HFF-Myc (cell line): ENCODE data around the gene PTN.

Experiments
- DNase-seq: peaks from one replicate; pipeline ENCODE4 v3.0.0-alpha.2; 2011; ENCODE audit warnings: low read depth; ENCODE audit errors: extremely low read depth
- H3K4me3 ChIP-seq: replicated peaks from 2 replicates; pipeline ENCODE4 v1.5.1; 2011; ENCODE audit warnings: low read depth, mild to moderate bottlenecking, control low read depth, low read length
- CTCF ChIP-seq: IDR thresholded peaks from 2 replicates; pipeline ENCODE4 v1.5.1; 2012; ENCODE audit warnings: mild to moderate bottlenecking, low read depth, low read length, control low read depth; ENCODE audit errors: missing control alignments

PTN gene

DNA sequence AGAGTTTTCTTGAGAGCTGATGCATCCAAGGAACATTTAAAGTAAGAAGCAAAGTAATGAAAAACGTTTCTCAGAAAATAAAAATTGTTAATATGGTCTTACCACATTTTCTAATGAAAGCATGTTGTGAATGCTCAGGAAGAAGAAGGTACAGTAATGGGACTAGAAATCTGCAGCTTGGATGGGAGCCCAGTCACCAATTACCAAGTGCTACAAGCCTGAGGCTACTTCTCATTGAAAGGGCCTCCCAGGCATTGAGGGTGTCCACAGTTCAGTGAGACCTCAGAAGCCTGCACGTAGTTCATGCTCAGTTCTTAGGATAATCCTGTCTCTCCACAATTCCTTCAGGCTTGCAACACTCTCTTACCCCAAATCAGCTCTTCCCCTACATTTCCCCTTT lies 17.6 kb downstream of the PTN start:
- no peak for DNase-seq
- TF ChIP-seq CTCF, result no peak

GRCh38 chr7:137324796-137325696 lies 18.5 kb downstream of the PTN start:
- H3K4me3 ChIP-seq, result no peak overlapping the region
- TF ChIP-seq CTCF, result no peak
- no peak for DNase-seq

More for the DNA sequence above, 17.6 kb downstream of the PTN start:
- H3K4me3 ChIP-seq, result no peak overlapping the region

DNA sequence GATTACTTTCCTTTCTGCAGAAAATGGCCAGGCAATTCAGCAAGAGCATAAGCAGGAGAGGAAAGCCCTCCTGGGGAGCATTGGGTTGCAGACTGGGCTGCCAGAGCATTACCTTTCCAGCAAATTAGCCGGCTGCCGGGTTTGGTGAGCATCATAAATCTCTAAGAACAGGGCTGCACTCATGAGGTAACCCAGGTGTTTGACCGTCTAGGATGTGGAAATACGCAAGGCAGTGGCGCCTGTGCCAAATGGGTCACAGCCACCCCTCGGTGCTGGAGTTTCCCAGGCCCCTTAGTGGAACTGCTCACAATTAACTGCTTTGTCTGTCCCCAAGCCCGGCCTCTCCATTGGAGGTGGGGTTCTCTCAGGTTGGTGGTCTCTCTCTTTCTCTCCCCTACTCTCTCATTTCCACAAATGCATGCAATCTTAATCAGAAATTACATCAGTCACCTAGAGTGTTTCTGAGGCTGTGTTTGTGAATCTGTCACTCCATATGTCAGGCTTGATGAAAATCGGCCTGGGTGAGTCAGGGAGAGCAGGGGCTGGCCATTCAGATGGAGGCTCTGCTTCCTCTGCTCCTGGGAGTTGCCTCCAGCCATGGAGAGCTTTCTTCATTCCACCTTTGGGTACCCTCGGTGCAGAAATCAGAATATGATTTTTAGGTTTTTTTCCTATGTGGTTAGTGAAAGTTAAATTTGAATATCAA lies 26.7 kb downstream of the PTN start:
- no peak for TF ChIP-seq CTCF
- no peak for DNase-seq
- H3K4me3 ChIP-seq, result no peak overlapping the region

- TF ChIP-seq CTCF, result no peak
- no peak for DNase-seq
- no peak overlapping the region for H3K4me3 ChIP-seq
Observed at GRCh38 chr7:137313201-137313600, 30.3 kb downstream of the PTN start.

- no peak overlapping the region for H3K4me3 ChIP-seq
- TF ChIP-seq CTCF, result no peak
- DNase-seq, result no peak
Observed at GRCh38 chr7:137306748-137307147, 36.8 kb downstream of the PTN start.

GRCh38 chr7:137305901-137306621 lies 37.5 kb downstream of the PTN start:
- TF ChIP-seq CTCF, result no peak
- no peak for DNase-seq
- H3K4me3 ChIP-seq, result no peak overlapping the region
